Astrocyte of the hippocampus (primary cell): ENCODE results near the gene ENDOG.

Experiments
- DNase-seq: peaks from one replicate; pipeline ENCODE4 v3.0.0; 2011; ENCODE audit warnings: low read depth, low spot score

Gene ENDOG

GRCh38 chr9:128800061-128800460 is 18.2 kb upstream of the ENDOG start:
- no peak for DNase-seq

GRCh38 chr9:128802482-128802881 is 15.8 kb upstream of the ENDOG start:
- no peak for DNase-seq

DNA sequence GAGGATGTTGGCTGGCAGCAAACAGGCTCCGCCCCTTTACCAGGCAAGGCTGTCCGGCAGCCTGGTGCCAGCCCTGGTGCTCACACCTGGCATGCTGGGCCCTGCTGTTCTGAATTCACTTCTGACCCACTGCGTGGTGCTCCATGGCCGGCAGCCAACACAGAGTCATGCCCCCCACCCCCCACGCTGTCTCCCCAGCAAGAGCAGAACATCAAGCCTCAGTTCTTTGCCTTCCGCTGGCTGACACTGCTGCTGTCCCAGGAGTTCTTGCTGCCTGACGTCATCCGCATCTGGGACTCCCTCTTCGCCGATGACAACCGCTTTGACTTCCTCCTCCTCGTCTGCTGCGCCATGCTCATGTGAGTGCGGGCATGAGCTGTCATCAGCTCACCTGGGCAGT is 12.6 kb upstream of the ENDOG start:
- no peak for DNase-seq

- DNase-seq, result no peak
Observed at GRCh38 chr9:128807827-128808226, 10.5 kb upstream of the ENDOG start.

- DNase-seq, result no peak
Observed at GRCh38 chr9:128808543-128808942, 9.8 kb upstream of the ENDOG start.

DNA sequence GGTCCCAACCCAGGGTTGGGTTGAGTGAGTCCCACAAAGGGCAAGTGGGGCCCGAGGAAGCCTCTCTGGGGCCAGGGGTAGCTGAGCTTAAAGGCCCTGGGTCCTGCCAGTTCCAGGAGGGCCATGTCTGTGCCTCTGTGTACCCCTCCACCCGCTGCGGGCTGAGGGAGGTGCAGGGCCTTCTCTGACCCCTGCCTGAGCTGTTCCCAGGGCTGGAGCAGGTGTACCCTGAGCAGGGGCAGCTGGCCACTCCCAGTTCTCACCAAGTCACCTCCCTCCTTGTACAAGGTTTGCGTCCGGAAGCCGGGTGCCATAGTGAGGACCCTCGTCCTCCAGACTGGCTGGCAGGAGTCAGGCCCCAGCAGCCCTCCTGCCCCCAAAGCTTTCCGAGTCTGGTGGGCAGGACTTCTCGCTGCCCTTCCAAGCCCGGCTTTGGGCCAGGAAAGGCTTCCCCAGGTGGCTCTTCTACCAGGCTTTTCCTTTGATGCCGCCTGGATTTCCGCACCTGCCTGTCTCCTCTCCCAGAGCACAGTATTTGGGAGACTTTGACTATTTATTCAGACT is 9.2 kb upstream of the ENDOG start:
- no peak for DNase-seq

- no peak for DNase-seq
Observed at GRCh38 chr9:128809831-128810230, 8.5 kb upstream of the ENDOG start.

GRCh38 chr9:128810873-128811272 is 7.4 kb upstream of the ENDOG start:
- no peak for DNase-seq

GRCh38 chr9:128818839-128819715 is 777 bp downstream of the ENDOG start:
- no peak for DNase-seq

DNA sequence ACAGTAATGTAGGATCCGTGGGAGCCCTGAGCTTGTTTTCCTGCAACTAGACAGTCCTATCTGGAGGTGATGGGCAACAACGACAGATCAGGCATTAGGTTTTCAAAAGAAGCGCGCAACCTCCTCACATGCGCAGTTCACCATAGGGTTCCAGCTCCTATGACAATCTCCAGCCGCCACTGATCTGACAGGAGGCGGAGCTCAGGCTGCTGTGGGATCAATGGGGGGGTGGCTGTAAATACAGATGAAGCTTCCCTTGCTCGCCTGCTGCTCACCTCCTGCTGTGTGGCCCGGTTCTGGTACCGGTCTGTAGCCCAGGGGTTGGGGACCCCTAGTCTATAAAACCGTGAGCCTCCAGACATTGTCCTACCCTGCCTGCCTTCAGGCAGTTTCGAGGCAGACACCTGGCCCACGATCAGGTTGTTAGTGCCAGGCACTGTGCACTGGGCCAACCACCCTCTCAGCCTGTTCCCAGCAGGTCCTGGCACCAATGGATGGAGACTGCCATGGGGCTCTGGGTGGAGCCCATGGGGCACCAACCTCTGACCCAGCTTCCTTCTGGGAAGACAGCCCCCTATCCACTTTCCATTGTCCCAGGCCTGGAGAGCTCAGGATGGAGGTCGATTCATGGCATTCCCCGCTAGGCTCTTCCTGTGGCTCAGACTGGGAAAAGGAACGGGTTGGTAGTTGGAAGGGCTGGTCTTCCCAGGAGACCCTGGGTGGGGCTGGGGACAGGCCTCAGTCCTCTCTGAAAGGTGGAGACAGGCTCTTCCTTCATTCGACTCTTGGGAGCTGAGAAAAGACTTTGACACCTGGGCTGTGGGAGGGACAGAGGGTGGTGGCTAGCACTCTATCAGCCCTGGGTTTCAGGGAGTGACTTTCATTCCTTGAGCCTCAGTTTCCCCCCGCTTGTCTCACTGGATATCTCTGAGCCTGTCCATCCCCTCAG is 1.7 kb downstream of the ENDOG start:
- DNase-seq, result no peak

DNA sequence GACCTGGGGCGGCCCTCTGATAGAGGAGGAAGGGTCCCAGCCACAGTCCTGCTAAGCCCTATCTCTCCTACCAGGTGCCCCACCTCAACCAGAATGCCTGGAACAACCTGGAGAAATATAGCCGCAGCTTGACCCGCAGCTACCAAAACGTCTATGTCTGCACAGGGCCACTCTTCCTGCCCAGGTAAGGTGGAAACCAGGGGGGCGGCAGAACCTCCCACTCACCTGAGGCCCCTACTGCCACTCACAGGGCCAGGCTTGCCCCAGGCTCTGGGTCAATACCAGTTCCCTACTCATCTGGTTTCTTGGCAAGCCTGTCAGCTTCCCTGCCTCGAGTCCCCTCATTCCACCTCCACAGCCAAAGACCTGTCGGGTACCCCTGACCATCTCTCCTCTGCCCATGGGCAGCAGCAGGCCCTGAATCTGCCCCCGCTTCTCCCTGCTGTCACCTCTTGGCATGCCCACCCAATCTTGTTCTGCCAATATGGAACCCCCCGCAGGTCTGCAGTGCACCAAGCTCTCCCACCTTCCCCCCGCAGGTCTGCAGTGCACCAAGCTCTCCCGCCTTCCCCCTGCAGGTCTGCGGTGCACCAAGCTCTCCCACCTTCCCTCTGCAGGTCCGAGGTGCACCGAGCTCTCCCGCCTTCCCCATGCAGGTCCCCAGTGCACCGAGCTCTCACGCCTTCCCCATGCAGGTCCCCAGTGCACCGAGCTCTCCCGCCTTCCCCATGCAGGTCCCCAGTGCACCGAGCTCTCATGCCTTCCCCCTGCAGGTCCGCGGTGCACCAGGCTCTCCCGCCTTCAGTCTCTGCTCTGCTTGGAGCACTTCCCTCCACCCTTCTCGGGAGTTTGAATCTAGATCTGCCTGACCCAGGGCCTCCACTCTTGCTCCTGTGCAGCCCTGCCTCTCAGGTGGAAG is 2.6 kb downstream of the ENDOG start:
- no peak for DNase-seq

GRCh38 chr9:128821584-128822406 is 3.5 kb downstream of the ENDOG start:
- DNase-seq, result no peak

- DNase-seq, result no peak
Observed at GRCh38 chr9:128822407-128823042, 4.2 kb downstream of the ENDOG start.

DNA sequence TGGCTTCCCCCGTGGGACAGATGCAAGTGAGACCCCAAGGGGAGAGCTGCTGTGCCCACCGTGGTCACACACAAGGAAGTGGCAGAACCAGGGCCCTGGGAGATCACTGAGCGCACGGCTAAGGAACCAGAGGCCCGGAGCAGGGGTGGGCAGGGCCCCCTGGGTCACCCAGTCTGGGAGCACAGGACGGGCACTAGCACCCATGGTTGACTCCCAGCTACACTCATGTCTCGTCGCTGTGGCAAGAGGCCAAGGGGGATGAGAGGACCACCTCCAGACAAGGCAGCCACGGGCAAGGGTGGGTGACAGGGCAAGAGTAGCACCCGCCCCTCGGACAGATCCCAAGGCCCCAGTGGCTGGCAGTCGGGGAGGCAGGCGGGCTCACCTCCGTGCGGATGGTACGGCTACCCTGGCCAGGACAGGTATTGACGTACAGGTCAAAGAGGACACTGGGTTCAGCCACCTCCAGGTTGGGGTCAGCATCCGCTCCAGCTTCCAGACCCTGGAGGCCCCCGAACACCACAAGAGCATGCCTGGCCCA is 5.1 kb downstream of the ENDOG start:
- no peak for DNase-seq

GRCh38 chr9:128823903-128824406 is 5.7 kb downstream of the ENDOG start:
- DNase-seq, result no peak

DNA sequence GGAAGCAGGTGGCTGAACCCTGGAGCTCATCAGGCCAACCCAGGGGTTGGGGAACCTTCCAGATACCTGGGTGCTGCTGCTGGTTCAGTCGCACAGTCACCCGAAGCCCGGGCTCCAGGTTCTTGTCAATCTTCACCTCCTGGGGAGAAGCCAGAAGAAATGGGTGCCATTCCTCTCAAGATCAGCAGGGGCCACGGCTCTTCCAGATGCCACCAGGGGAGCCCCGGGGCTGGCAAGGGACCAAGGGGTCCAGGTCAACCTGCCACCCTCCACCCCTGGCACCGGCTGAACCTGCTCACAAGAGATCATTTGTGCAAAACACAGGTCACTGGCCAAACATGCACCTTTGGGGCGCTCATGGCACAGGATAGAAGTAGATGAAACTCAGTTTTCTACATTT is 6.6 kb downstream of the ENDOG start:
- DNase-seq, result no peak

DNA sequence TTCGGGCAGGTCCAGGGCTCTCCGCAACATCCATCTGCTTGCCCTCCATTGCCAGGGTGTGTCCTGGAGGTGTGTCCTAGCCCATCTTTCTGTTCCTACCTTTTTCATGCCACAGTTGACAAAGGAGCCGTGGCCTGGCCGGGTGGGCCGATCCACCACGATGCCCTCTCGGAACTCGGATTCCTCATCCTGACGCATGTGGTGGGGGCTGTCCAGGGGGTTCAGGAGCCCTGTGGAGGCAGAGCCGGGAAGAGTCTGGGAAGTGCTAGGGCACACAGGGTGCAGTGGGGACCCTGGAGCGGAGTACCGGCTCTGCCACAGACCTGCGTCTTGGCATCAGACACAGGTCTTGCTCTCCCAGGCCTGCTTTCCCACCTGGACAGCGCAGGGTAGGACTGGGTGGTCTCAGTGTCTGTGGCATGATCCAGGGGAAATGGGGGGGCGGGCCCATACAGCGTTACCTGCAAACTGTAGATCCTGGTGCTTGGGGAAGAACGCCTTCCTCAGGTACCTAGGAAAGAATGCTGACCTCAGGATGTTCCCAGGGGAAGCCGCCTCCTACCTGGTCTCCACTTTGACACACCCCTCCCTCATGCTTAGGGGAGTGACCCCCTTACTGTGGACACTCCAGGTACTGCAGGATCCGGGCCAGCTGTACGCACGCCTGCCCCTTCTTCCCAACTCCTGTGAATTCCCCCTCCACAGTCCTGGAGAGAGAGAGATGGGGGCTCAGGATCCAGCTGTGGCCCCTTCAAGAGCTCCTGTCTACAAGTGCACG is 7.8 kb downstream of the ENDOG start:
- DNase-seq, result no peak

DNA sequence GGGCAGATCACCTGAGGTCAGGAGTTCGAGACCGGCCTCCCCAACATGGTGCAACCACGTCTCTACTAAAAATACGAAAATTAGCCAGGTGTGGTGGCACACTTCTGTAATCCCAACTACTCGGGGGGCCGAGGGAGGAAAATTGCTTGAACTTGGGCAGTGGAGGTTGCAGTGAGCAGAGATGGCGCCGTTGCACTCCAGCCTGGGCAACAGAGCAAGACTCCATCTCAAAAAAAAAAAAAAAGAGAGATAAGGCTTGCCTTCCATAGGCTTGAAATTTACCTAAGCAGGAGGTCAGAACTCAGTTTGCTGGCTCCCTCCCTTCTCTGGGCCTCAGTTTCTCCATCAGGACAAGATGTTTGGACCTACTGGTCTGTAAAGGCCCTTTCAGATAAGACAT is 10.0 kb downstream of the ENDOG start:
- DNase-seq, result no peak
